Muscle of leg (tissue), 11 donors: ENCODE measurements around the gene PAQR5. TPM values are rescaled to one million over a fixed set of nuclear protein-coding genes. Genes with fewer than 3 reads are reported as not detected.
A peak's percentile ranks its signal among the peaks of the same experiment; 100 is the strongest.

ENCODE experiments used
- DNase-seq: peaks from one replicate; pipeline ENCODE4 v3.0.0; 2013
- H3K27ac ChIP-seq: one replicate; pipeline ENCODE4 v1.5.1; 2013; ENCODE audit warnings: mild to moderate bottlenecking, low read length, control low read depth
- H3K27me3 ChIP-seq: one replicate; pipeline ENCODE4 v1.6.1; 2013; ENCODE audit warnings: low read length; ENCODE audit not compliant: control insufficient read depth, insufficient read depth
- H3K36me3 ChIP-seq: one replicate; pipeline ENCODE4 v1.6.1; 2013; ENCODE audit warnings: low read length; ENCODE audit not compliant: control insufficient read depth, insufficient read depth
- H3K4me1 ChIP-seq: one replicate; pipeline ENCODE4 v1.6.1; 2013; ENCODE audit warnings: low read length; ENCODE audit not compliant: control insufficient read depth, insufficient read depth
- H3K4me3 ChIP-seq: one replicate; pipeline ENCODE4 v1.5.1; 2013; ENCODE audit warnings: low read length, control low read depth
- H3K9me3 ChIP-seq: replicated peaks from 2 replicates; pipeline ENCODE4 v1.6.1; 2013; ENCODE audit warnings: low read depth, low read length; ENCODE audit not compliant: control insufficient read depth
- WGBS: methylation state at CpG from one replicate; pipeline ENCODE4 v1.1.5; 2013; ENCODE audit warnings: missing lambda C conversion rate; ENCODE audit not compliant: insufficient coverage; 5-methylcytosine and 5-hydroxymethylcytosine counted together
- polyA plus RNA-seq, 8 donors: library from polyadenylated mRNA; unstranded; fragments of 120-200 nt; gene quantifications; one replicate each; pipeline versions ENCODE4 v1.2.1 to v1.2.3, GENCODE V29; 2013; ENCODE audit warnings: inconsistent platforms in 1 of 8, low replicate concordance in 1 of 8; ENCODE audit not compliant: insufficient read length in 8 of 8, insufficient read depth in 1 of 8
- total RNA-seq: library from RNA; stranded (reverse); fragments of 120-200 nt; gene quantifications from one replicate; pipeline ENCODE4 v1.2.4, GENCODE V29; 2013

Gene PAQR5
- total and polyA plus RNA-seq, 9 donors = 0.11 to 0.83 (median 0.33) TPM

GRCh38 chr15:69388260-69388705 lies 89.6 kb downstream of the PAQR5 start:
- Histone ChIP-seq H3K36me3 (no peaks in the 10 kb centered on the region), H3K9me3 (no peaks in the 10 kb centered on the region)
- WGBS = 65% methylated on average over 6 of the region's 6 CpGs

GRCh38 chr15:69389426-69389825 lies 90.7 kb downstream of the PAQR5 start:
- Histone ChIP-seq H3K36me3 (no peaks in the 10 kb centered on the region), H3K27ac (no peak overlapping the region), H3K27me3 (no peaks in the 10 kb centered on the region), H3K9me3 (no peaks in the 10 kb centered on the region), H3K4me1 (peaks cover 4% of the 10 kb centered on the region), H3K4me3 (no peak overlapping the region)
- DNase-seq = no peak
- 93% methylated on average over 5 of the region's 7 CpGs for WGBS

More at GRCh38 chr15:69388260-69388705, 89.6 kb downstream of the PAQR5 start:
- no peak for DNase-seq
- no peak overlapping the region for H3K27ac ChIP-seq
- H3K4me1 ChIP-seq = no peaks in the 10 kb centered on the region
- H3K4me3 ChIP-seq = no peak overlapping the region
- no peaks in the 10 kb centered on the region for H3K27me3 ChIP-seq

- H3K27me3 ChIP-seq = peaks cover 4% of the 10 kb centered on the region
- DNase-seq = no peak
- no CpG with 5 or more reads among the region's 2 CpGs for WGBS
- H3K27ac ChIP-seq = no peak overlapping the region
- no peaks in the 10 kb centered on the region for H3K9me3 ChIP-seq
- H3K4me1 ChIP-seq = peaks cover 9% of the 10 kb centered on the region
- no peaks in the 10 kb centered on the region for H3K36me3 ChIP-seq
- no peak overlapping the region for H3K4me3 ChIP-seq
These were observed 91.9 kb downstream of the PAQR5 start for GRCh38 chr15:69390575-69390974.

- H3K36me3 ChIP-seq = no peaks in the 10 kb centered on the region
- H3K4me3 ChIP-seq = no peak overlapping the region
- H3K27ac ChIP-seq = no peak overlapping the region
- H3K27me3 ChIP-seq = peaks cover 4% of the 10 kb centered on the region
- no peaks in the 10 kb centered on the region for H3K9me3 ChIP-seq
- H3K4me1 ChIP-seq = peaks cover 9% of the 10 kb centered on the region
- WGBS = 92% methylated on average over 10 of the region's 11 CpGs
- no peak for DNase-seq
These were observed 92.5 kb downstream of the PAQR5 start for GRCh38 chr15:69391046-69391757.

GRCh38 chr15:69392352-69392751 lies 93.6 kb downstream of the PAQR5 start:
- Histone ChIP-seq H3K27ac (no peak overlapping the region), H3K27me3 (peaks cover 4% of the 10 kb centered on the region), H3K9me3 (no peaks in the 10 kb centered on the region), H3K36me3 (no peaks in the 10 kb centered on the region), H3K4me3 (no peak overlapping the region), H3K4me1 (peaks cover 9% of the 10 kb centered on the region)
- no peak for DNase-seq
- 78% methylated on average over 2 of the region's 4 CpGs for WGBS

GRCh38 chr15:69393831-69394491 lies 95.2 kb downstream of the PAQR5 start:
- H3K27me3 ChIP-seq = peaks cover 4% of the 10 kb centered on the region
- no peak for DNase-seq
- 40% methylated on average over 10 of the region's 11 CpGs for WGBS
- H3K4me3 ChIP-seq = no peak overlapping the region
- H3K27ac ChIP-seq = no peak overlapping the region
- peaks cover 9% of the 10 kb centered on the region for H3K4me1 ChIP-seq
- H3K36me3 ChIP-seq = no peaks in the 10 kb centered on the region
- H3K9me3 ChIP-seq = no peaks in the 10 kb centered on the region

- Histone ChIP-seq H3K4me3 (no peak overlapping the region), H3K36me3 (no peaks in the 10 kb centered on the region), H3K4me1 (peaks cover 9% of the 10 kb centered on the region), H3K27ac (no peak overlapping the region), H3K9me3 (no peaks in the 10 kb centered on the region), H3K27me3 (peaks cover 4% of the 10 kb centered on the region)
- peak; percentile 87 for DNase-seq
- WGBS = 18% methylated on average over 36 of the region's 36 CpGs
These were observed 96.0 kb downstream of the PAQR5 start for GRCh38 chr15:69394556-69395282.

GRCh38 chr15:69395460-69395859 lies 96.7 kb downstream of the PAQR5 start:
- Histone ChIP-seq H3K36me3 (no peaks in the 10 kb centered on the region), H3K9me3 (no peaks in the 10 kb centered on the region), H3K4me3 (no peak overlapping the region), H3K27ac (no peak overlapping the region), H3K4me1 (peaks cover 9% of the 10 kb centered on the region), H3K27me3 (peaks cover 4% of the 10 kb centered on the region)
- DNase-seq = no peak
- WGBS = 87% methylated on average over 9 of the region's 10 CpGs

GRCh38 chr15:69395991-69396390 lies 97.3 kb downstream of the PAQR5 start:
- Histone ChIP-seq H3K4me1 (peaks cover 9% of the 10 kb centered on the region), H3K27me3 (peaks cover 4% of the 10 kb centered on the region), H3K27ac (no peak overlapping the region), H3K4me3 (no peak overlapping the region), H3K9me3 (no peaks in the 10 kb centered on the region), H3K36me3 (no peaks in the 10 kb centered on the region)
- no peak for DNase-seq
- 88% methylated on average over 4 of the region's 5 CpGs for WGBS

- H3K27ac ChIP-seq = no peak overlapping the region
- no peaks in the 10 kb centered on the region for H3K36me3 ChIP-seq
- H3K9me3 ChIP-seq = no peaks in the 10 kb centered on the region
- H3K4me1 ChIP-seq = peaks cover 12% of the 10 kb centered on the region
- peaks cover 4% of the 10 kb centered on the region for H3K27me3 ChIP-seq
- DNase-seq = no peak
- no peak overlapping the region for H3K4me3 ChIP-seq
- 26% methylated on average over 5 of the region's 7 CpGs for WGBS
These were observed 99.8 kb downstream of the PAQR5 start for GRCh38 chr15:69398491-69398891.
